ENCODE measurements around the gene IGSF6.
"Not testable (repeated sequence)": the region's sequence is repeated elsewhere in the genome, so short reads cannot be mapped to it uniquely, and the experiment has no call there.

Gene IGSF6

GRCh38 chr16:21651515-21651914 is 893 bp downstream of the IGSF6 start:
- no peak for DNase-seq

GRCh38 chr16:21650521-21650920 is 1.9 kb downstream of the IGSF6 start:
- DNase-seq = no peak

GRCh38 chr16:21649826-21650406 is 2.5 kb downstream of the IGSF6 start:
- DNase-seq = not testable (repeated sequence)

GRCh38 chr16:21647562-21648164 is 4.7 kb downstream of the IGSF6 start:
- no peak for DNase-seq

- no peak for DNase-seq
These were observed 5.5 kb downstream of the IGSF6 start for GRCh38 chr16:21646721-21647561.

- no peak for DNase-seq
These were observed 6.3 kb downstream of the IGSF6 start for GRCh38 chr16:21646091-21646490.

GRCh38 chr16:21645261-21645721 is 7.1 kb downstream of the IGSF6 start:
- DNase-seq = no peak

GRCh38 chr16:21644674-21645073 is 7.7 kb downstream of the IGSF6 start:
- DNase-seq = no peak

- no peak for DNase-seq
These were observed 8.6 kb downstream of the IGSF6 start for GRCh38 chr16:21643785-21644184.

- DNase-seq = no peak
These were observed 9.5 kb downstream of the IGSF6 start for GRCh38 chr16:21642861-21643260.

- DNase-seq = no peak
These were observed 10.5 kb downstream of the IGSF6 start for GRCh38 chr16:21641916-21642315.

GRCh38 chr16:21639493-21639892 is 12.9 kb downstream of the IGSF6 start:
- no peak for DNase-seq

- DNase-seq = no peak
These were observed 13.8 kb downstream of the IGSF6 start for GRCh38 chr16:21638573-21638975.

GRCh38 chr16:21637032-21637968 is 15.1 kb downstream of the IGSF6 start:
- DNase-seq = no peak

- DNase-seq = not testable (repeated sequence)
These were observed 16.7 kb downstream of the IGSF6 start for GRCh38 chr16:21635694-21636093.

GRCh38 chr16:21634216-21634615 is 18.2 kb downstream of the IGSF6 start:
- DNase-seq = no peak

- not testable (repeated sequence) for DNase-seq
These were observed 20.3 kb downstream of the IGSF6 start for GRCh38 chr16:21631951-21632575.

GRCh38 chr16:21631376-21631775 is 21.0 kb downstream of the IGSF6 start:
- DNase-seq = not testable (repeated sequence)

GRCh38 chr16:21630866-21631265 is 21.5 kb downstream of the IGSF6 start:
- not testable (repeated sequence) for DNase-seq

- DNase-seq = not testable (repeated sequence)
These were observed 22.5 kb downstream of the IGSF6 start for GRCh38 chr16:21629616-21630539.

- DNase-seq = no peak
These were observed 23.6 kb downstream of the IGSF6 start for GRCh38 chr16:21628772-21629171.

Data from NCI-H2171 treated with DMSO at 0.1 percent for 48 hours (cell line).